ENCODE measurements around the gene SLC38A10. TPM values are rescaled to one million over a fixed set of nuclear protein-coding genes. Genes with fewer than 3 reads are reported as not detected.

SLC38A10 gene
- total and polyA plus RNA-seq, 7 donors: 7.8 to 88.7 (median 37.9) TPM

DNA sequence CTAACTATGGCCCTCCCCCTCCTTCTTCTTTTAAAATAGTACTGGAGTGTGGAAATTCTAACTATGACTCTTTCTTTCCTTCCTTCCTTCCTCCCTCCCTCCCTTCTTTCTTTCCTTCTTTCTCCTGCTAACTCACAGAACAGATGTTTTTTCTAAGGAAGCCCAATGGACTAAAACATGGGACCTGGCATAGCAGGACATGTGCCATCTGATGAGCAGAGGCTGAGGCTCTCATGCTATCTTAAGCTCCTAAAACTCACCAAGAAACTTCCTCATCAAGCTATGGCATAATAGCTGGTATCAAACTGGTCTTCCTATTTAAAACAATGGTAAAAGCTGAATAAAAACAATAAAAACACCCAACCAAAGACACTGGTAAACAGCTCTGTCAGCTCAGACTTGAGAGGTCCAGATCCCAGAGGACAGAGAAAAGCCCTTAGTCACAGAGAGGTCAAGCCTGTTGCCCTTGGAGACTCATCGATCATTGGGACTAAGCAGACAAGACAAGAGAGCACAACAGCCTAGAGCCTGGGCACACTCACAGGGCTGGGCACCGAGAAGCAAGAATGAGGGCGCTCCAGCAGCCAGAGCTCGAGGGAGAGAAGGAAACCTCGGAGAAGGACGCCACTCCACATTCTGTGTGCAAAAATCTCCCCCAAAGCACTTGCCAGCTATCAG, 27.6 kb downstream of the SLC38A10 start:
- H3K36me3 ChIP-seq: peaks cover 19 to 72% (median 31%) of the 10 kb centered on the region in 4 donors
- intact Hi-C loops (cut with DNase I): no loop called here
- WGBS, 2 donors: 94 to 95% methylated on average over 6 of the region's 6 CpGs

DNA sequence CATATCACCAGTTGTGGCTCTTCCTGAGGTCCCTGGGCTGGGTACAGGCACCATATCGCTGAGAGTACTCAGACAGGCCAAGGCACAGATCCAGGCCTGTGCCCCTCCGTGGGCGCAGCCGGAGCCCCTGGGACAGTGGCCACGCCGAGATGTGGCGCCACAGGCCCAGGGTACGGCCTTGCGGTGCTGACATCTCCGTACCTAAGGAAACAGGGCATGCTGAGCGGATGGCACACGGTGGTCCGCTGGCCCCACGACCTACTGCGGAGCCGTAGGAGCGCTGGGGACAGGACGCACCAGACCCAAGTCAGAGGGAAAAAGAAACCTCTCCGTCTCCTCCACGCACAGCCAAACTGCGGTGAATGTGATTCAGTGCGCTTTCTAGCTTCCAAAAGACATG, 29.5 kb downstream of the SLC38A10 start:
- intact Hi-C loops (cut with DNase I): no loop called here
- Histone ChIP-seq H3K27ac (no peak overlapping the region), H3K9me3 (no peaks in the 10 kb centered on the region), H3K36me3 (peaks cover 19 to 75% (median 38%) of the 10 kb centered on the region in 4 donors), H3K4me3 (no peak overlapping the region), H3K4me1 (no peaks in the 10 kb centered on the region), H3K27me3 (no peaks in the 10 kb centered on the region)
- no peak for DNase-seq
- TF ChIP-seq POLR2AphosphoS5 (IDR thresholded peaks at IDR 0.05) (no peak), EP300 (IDR thresholded peaks at IDR 0.05) (no peak), POLR2A (IDR thresholded peaks at IDR 0.05) (no peak), CTCF (IDR thresholded peaks at IDR 0.05) (no peak)
- 96 to 98% methylated on average over 22 of the region's 22 CpGs for WGBS, 2 donors

More for the DNA sequence above, 27.6 kb downstream of the SLC38A10 start:
- Histone ChIP-seq H3K4me1 (no peaks in the 10 kb centered on the region), H3K27me3 (no peaks in the 10 kb centered on the region), H3K27ac (no peak overlapping the region), H3K9me3 (no peaks in the 10 kb centered on the region), H3K4me3 (no peak overlapping the region)
- no peak for DNase-seq
- TF ChIP-seq EP300 (IDR thresholded peaks at IDR 0.05) (no peak), POLR2A (IDR thresholded peaks at IDR 0.05) (no peak), CTCF (IDR thresholded peaks at IDR 0.05) (no peak), POLR2AphosphoS5 (IDR thresholded peaks at IDR 0.05) (no peak)

DNA sequence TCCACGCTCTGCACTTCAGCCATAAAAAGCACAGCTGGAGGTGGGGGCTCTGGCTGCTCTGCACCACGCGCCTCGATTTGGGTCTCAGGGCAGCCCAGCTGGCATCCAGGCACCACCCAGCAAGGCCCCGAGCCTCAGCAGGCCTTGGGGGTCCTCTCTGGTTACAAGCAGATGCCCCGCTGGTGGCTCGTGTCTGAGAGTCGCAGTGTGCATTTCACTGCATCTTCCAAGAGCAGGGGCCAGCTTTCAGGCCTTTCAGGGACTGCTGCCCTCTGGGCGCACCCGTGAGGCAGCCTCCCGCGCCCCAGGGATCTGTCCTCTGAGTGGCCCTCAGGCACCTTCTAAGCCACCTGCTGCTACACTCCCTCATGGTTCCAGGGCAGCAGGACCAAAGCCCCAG, 30.5 kb downstream of the SLC38A10 start:
- no peaks in the 10 kb centered on the region for H3K9me3 ChIP-seq
- WGBS, 2 donors: 95% methylated on average over 12 of the region's 12 CpGs
- TF ChIP-seq POLR2A (IDR thresholded peaks at IDR 0.05) (no peak), POLR2AphosphoS5 (IDR thresholded peaks at IDR 0.05) (no peak), EP300 (IDR thresholded peaks at IDR 0.05) (no peak), CTCF (IDR thresholded peaks at IDR 0.05) (no peak)
- DNase-seq: no peak
- no peak overlapping the region for H3K27ac ChIP-seq
- intact Hi-C loops (cut with DNase I): no loop called here
- H3K4me1 ChIP-seq: no peaks in the 10 kb centered on the region
- peaks cover 18 to 75% (median 41%) of the 10 kb centered on the region in 4 donors for H3K36me3 ChIP-seq
- no peaks in the 10 kb centered on the region for H3K27me3 ChIP-seq
- H3K4me3 ChIP-seq: no peak overlapping the region

GRCh38 chr17:81263371-81264181, 31.5 kb downstream of the SLC38A10 start:
- intact Hi-C loops (cut with DNase I): no loop called here
- TF ChIP-seq POLR2A (IDR thresholded peaks at IDR 0.05) (no peak), CTCF (IDR thresholded peaks at IDR 0.05) (no peak), EP300 (IDR thresholded peaks at IDR 0.05) (no peak), POLR2AphosphoS5 (IDR thresholded peaks at IDR 0.05) (no peak)

More at GRCh38 chr17:81263371-81264181, 31.5 kb downstream of the SLC38A10 start:
- Histone ChIP-seq H3K4me3 (no peak overlapping the region), H3K27ac (no peak overlapping the region), H3K4me1 (no peaks in the 10 kb centered on the region), H3K27me3 (no peaks in the 10 kb centered on the region), H3K36me3 (peaks cover 13 to 78% (median 47%) of the 10 kb centered on the region in 4 donors), H3K9me3 (no peaks in the 10 kb centered on the region)
- WGBS, 2 donors: 92 to 94% methylated on average over 40 of the region's 40 CpGs
- DNase-seq: no peak
